ACHN (cell line): ENCODE results near the gene TESK2.

Experiments used
- DNase-seq: peaks from one replicate; pipeline ENCODE4 v3.0.0-alpha.2; 2015
- in situ Hi-C: cut with HindIII; loops from 2 replicates; pipeline ENCODE4 v1.10.0; 2017; ENCODE audit warnings: low sequenced_read_pairs, low pct_ligation_motif_present, low pct_unique_long_range_greater_than_20kb

TESK2 gene

DNA sequence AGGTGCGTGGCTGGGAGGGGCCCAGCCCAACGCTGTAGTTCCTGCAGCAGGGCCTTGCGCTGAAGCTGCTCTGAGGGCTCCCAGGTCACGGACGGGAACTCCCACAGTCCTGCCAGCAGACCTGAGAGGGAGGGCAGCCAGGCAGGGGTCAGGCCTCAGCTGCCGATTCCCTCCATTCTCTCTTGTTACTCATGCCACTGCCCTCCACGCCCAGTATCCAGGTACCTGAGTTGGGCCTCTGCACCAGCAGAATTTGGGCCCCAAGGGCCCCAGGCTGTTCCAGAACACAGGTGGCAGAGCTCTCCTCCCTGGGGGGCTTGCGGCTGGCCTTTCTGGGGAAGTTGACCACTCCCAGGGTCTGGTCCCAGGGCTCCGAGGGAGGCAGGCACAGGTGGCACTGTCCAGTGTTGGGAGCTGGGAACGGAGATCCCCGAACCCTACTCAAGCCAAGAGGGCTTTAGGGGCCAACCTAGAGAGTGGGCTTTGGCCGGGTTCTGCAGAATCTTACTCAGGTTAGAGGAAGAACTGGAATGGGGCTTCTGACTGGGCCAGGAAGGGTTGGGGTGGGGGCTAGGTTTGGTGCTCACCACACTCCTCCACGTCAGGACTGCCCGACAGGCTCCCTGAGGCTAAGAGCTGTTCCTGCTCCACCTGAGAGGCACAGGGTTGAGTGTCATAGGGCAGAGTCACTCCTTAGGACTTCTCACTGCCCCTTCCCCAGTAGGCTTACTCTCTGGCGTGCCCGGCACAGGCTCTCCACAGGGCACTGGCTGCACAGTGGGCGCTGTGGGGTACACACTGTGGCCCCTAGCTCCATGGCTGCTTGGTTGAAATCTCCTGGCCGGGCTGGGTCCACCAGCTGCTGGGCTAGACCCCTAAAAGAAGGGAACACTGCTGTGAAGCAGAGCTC lies 159.3 kb downstream of the TESK2 start:
- in situ Hi-C loops = no loop called here
- DNase-seq = no peak

DNA sequence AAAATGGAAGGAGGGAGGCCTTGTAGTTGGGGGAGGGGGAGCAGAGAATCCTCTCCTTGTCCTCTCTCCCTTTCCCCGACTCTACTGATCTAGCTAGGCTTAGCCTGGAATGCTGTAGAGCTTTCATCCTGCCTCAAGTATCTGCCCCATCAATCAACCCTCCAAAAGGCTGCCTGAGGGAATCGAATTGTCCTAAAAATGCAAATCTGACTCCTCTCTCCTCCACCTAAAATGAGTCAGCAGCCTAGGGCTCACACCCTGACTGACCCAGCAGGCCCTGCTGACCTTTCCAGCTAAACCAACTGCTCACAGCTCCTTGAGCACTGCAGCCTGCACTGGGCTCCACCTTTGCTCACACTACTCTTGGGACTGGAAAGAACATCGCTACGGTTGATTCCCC lies 161.5 kb downstream of the TESK2 start:
- no peak for DNase-seq
- in situ Hi-C loops = no loop called here

DNA sequence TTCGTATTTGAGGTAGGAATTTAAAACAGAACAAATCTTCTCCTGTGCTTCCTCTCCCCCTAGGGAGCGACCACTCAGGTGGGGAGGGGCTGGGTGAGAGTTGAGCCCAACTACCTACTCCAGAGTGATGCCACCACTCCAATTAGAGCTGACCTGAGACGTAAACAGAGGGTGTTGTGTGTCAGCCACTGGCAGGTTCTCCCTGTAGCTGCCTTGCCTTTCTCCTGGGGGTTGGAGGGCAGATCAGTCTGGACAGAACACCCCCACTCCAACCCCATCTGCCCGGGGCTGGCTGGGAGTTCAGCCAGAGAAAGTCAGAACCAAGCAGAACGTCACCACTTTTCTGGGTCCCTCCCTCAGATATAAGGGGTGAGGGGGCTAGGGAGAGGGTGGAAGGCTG lies 162.3 kb downstream of the TESK2 start:
- in situ Hi-C loops = no loop called here

DNA sequence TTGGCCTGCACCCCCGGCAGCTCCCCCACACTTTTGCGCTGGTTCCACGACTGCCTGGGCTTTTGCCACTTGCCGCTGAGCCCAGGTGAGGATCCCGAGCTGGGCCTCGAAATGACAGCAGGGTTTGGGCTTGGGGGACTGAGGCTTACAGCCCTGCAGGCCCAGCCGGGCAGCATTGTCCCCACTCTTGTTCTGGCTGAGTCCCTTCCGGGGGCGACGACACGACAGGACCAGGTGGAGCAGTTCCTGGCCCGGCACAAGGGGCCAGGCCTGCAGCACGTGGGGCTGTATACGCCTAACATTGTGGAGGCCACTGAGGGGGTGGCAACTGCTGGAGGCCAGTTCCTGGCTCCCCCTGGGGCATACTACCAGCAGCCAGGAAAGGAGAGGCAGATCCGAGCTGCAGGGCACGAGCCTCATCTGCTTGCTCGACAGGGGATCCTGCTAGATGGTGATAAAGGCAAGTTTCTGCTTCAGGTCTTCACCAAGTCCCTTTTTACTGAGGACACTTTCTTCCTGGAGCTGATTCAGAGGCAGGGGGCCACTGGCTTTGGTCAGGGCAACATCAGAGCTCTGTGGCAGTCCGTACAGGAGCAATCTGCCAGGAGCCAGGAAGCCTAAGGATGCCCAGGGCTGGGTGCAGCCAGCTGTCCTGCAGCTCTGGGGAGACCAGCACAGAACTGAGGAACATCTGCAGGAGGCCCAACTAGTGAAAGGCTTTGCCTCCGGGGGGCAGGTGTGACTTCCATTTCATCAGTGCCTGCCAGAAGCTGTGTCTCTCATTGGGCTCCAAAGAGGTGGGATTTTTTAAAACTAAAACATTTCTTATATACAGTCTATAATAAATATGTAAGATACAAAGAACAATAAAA lies 163.1 kb downstream of the TESK2 start:
- DNase-seq = no peak
- in situ Hi-C loops = no loop called here

More for the DNA sequence above, 162.3 kb downstream of the TESK2 start:
- no peak for DNase-seq

DNA sequence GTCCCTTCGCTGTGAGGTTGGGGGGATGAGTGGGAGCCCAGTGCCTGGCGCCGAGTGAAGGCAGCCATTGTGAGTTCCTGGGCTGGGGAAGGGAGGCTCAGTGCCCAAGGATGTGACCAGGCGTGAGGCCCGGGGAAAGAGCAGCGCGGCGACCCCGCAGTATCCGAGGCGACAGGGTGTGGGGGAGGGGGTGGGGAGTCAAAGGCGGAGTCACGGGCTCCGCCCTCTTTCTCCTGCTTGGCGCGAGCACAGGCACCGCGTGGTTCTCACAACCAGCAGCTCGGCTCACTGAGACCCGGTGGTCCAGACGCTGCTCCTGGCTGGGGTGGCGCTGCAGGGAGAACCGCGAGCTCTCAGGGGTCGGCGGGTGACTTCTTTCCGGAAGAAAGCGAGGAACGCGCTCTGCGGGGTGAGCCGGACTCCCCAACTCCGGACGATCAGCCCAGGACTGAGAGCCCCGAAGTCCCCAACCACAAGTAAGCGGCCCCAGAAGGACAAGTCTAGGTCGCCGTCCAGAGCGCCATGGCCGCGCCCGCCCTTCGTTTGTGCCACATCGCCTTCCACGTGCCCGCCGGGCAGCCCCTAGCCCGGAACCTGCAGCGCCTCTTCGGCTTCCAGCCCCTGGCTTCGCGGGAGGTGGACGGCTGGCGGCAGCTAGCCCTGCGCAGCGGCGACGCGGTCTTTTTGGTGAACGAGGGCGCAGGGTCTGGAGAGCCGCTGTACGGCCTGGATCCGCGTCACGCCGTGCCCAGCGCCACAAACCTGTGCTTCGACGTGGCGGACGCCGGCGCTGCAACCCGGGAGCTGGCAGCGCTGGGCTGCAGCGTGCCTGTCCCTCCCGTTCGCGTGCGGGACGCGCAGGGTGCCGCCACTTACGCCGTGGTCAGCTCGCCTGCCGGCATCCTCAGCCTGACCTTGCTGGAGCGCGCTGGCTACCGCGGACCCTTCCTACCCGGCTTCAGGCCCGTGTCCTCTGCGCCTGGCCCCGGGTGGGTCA lies 164.0 kb downstream of the TESK2 start, which contains the start of gene HPDL:
TSS of gene HPDL (plus strand) at position 269 of the 997 bp plus-strand sequence. CDS start at position 523, 254 bp downstream.
- in situ Hi-C loops = no loop called here
- peak; percentile 33 for DNase-seq

DNA sequence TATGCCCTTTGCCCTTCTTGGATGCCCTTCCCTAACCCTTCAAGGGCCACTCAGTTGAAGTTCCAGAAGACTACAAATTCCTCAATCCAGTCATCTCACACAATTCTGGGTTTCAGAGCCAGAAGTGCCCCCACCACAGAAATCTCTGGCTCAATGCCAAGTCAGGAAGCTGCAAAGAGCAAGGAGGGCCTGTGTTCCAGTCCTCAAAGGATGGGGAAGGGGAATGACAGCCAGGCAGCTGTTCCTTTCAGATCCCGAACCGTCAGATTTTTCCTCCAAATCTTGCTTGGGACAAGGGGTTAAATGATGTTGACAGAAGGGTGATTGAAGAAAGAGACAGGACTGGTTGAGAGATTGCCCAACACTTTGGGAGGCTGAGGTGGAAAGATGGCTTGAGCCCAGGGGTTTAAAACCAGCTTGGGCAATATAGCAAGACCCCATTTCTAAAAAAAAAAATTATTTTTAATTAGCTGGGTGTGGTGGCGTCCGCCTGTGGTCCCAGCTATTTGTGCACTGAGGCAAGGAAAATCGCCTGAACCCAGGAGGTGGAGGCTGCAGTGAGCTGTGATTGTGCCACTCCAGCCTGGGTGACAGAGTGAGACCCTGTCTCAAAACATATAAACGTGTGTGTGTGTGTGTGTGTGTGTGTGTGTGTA lies 165.0 kb downstream of the TESK2 start:
- DNase-seq = peak; percentile 50
- in situ Hi-C loops = no loop called here

DNA sequence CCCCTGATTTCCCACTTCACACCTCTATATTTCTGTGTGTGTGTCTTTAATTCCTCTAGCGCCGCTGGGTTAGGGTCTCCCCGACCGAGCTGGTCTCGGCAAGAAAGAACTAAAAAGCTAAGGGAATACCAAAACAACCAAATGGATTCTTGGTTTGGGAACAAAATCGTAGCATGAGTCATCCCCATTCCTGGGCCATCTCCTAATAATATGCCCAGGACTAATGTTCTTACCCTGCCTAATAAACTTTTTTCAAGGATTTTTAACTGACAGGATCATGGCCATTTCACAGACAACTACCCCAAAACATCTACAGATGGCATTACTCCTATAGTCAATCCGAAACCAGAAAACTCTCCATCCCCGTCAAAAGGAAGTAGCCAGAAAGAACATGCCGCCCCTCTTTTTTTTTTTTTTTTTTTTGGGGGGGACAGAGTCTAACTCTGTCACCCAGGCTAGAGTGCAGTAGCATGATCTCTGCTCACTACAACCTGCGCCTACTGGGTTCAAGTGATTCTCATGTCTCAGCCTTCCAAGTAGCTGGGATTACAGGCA lies 168.4 kb downstream of the TESK2 start:
- DNase-seq = no peak
- in situ Hi-C loops = no loop called here

DNA sequence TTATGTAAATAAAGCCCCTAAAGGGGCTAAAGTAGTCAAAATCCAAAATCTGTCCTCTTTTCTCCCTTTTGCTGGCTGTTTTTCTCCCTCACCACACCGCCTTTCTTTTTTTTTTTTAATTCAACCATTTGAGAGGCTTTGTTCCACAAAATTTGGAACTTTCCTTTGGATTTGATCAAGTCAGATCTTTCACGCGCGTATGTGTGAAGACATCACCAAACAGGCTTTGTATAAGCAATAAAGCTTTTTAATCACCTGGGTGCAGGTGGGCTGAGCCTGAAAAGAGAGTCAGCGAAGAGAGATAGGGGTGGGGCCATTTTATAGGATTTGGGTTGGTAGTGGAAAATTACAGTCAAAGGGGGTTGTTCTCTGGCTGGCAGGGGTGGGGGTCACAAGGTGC lies 169.5 kb downstream of the TESK2 start:
- in situ Hi-C loops = no loop called here

DNA sequence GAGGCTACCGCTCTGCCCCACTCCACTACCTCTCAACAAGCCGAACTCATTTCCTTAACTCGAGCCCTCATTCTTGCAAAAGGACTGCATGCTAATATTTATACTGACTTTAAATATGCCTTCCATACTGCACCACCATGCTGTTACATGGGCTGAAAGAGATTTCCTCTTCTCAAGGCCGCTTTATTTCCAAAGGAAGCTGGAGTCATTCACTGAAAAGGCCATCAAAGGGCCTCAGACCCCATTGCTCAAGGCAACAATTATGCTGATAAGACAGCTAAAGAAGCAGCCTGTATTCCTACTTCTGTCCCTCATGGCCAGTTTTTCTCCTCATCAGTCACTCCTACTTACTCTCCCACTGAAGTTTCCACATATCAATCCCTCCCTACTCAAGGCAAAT lies 171.2 kb downstream of the TESK2 start:
- in situ Hi-C loops = no loop called here
- DNase-seq = no peak

More for the DNA sequence above, 169.5 kb downstream of the TESK2 start:
- no peak for DNase-seq

DNA sequence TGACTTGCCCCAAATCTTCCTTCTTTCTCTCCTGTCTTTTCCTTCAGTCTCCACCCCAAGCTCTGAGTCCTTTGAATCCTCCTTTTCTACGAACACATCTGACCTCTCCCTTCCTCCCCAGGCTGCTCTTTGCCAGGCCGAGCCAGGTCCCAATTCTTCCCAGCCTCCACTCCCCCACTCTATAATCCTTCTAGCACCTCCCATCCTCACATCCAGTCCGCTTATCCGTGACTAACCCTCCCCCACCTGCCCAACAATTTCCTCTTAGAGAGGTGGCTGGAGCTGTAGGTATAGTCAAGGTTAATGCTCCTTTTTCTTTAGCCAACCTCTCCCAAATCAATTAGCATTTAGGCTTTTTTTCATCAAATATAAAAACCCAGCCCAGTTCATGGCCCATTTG lies 173.8 kb downstream of the TESK2 start:
- no peak for DNase-seq
- in situ Hi-C loops = no loop called here

DNA sequence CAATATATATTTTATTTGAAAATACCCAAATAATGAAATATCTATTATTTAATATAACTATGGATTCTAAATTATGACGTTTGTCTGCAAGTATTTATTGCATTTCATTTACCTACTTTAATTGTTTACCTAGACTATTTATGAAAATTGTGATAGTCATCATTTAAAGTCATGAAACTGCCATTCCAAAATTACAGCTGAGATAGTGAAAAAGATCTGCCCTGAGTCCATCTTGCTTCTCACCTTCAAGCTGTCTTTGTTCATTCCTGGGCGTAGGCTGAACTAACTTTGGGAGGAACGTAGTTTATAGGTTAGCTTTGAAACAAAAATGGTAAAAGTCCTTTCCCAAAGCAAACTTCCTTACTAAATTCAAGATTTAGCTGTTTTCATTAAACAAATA lies 176.7 kb downstream of the TESK2 start:
- in situ Hi-C loops = no loop called here
- DNase-seq = no peak

DNA sequence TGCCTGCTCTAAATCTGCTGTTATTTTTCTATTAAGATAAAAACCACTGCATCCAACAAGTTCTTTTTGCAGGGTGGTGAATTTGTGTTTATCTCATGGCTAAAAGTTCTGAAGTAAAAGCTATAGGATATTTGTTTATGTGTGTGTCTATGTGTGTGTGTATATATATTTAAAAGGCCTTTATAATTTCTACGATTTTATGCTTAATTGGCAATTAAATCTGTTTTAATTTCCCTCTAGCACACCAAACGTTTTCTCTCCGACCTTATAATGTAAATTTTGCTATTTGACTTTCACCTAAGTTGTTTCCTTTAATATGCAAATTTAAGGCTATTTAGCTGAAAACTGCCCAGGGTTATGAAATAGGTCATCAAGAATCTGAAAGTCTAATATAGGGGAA lies 184.1 kb downstream of the TESK2 start:
- in situ Hi-C loops = no loop called here
- no peak for DNase-seq

DNA sequence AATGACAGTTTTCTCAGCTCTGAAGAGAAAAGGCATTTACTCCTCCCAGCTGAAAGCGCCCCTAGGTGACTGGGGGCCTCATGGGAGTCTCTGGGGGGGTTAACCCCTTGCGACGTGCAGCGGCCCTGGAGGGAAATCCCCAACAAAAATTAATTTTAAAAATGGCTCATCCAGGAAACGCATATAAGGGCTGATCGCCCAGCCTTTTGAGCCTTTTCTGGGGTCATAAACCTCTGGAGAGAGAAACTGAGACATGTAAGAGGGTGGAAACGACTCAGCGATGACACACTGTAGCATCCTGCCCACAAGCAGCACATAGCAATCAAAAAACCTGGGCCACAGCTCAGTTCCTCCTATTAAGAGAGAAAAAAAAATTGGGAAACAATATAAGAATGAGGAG lies 184.6 kb downstream of the TESK2 start:
- no peak for DNase-seq
- in situ Hi-C loops = no loop called here

DNA sequence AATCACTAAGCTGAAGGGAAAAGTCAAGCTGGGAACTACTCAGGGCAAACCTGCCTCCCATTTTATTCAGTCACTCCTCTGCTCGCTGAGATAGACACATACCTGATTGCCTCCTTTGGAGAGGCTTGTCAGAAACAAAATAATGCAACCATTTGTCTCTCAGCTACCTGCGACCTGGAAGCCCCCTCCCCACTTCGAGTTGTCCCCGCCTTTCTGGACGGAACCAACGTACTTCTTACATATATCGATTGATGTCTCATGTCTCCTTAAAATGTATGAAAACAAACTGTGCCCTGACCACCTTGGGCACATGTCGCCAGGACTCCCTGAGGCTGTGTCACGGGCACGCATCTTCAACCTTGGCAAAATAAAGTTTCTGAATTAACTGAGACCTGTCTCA lies 185.7 kb downstream of the TESK2 start:
- no peak for DNase-seq
- in situ Hi-C loops = no loop called here

DNA sequence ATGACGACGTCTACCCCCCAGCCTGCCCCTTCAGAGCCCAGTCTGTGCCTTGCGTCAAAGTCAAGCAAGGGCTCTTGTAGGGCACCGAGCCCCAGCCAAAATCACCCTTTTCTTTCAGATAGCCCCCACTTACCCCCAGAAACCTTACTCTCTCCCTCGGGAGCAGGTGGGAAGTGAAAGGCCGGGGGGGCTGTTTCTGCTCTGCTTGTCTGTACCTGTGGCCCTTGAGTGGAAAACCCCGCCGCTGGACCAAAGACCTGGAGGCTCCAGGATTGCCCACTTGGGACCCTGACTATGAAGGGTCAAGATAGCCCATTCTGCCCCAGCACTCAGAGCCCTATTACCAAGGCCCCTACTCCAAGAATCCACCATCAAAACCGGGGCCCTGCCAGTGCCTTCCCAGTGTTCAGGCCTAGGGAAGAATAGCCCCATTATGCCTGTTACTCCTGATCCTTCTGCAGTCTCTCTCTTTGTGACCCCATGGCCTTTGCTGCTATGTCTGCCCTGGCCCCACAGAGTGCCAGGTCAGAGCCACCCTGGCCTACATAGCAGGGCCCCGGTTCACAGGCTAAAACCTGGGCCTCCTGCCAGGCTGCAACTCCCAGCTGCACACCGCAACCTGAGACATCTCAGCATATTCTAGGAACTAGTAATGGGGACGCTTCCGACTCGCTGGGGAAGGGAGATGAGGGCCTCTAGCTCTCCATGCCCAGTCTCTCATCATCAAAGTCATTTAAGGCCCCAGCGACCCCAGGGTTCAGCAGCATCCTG lies 186.5 kb downstream of the TESK2 start:
- DNase-seq = no peak
- in situ Hi-C loops = no loop called here

DNA sequence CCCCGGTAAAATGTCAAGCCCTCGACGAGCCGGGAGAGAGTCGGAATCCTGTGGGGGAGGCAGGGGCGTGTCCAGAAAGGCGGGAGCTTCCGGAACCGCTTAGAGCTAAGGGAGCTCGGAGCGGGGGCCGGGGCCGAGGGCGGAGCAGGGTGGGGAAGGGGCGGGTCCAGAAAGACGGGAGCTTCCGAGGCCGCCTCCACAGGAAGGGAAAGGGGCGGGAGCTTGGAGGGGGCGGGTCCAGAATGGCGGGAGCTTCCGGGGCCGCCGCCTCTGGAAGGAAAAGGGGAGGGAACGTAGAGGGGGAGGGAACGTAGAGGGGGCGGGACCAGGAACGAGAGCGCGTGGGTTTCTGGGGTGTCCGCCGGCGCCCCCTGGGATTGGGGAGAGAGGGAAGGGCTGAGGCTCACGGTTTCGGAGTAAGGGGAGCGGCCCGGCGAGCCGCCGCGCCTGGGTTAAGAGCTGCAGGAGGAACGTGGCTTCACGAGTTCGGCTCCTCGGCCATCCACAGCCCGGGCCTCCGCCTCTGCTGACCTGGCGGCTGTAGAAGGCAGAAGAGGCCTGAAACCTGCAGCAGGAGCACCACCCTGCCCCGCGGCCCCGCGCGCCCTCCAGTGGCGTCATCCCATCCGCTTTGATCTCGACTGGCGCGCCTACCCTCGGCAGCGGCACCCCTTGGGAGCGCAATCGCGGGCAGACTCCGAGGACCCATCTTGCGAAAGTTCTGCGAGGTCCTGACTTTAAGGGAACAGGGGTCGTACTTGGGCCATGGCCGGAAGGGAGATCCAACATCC lies 187.2 kb downstream of the TESK2 start:
- DNase-seq = peak; percentile 95
- in situ Hi-C loops = no loop called here
